Right cardiac atrium (tissue), 5 donors: ENCODE measurements around the gene TTC12. TPM values are rescaled to one million over a fixed set of nuclear protein-coding genes. Genes with fewer than 3 reads are reported as not detected.

ENCODE experiments used
- ATAC-seq, 2 donors: fragments of 200-7000 bp; cut with Tn5 transposase; one replicate each; pipeline versions ENCODE4 v1.8.0 to v1.9.1; 2020; ENCODE audit warnings: moderate library complexity in 2 of 2, mild to moderate bottlenecking in 1 of 2
- DNase-seq, 3 donors: peaks; one replicate each; pipeline ENCODE4 v3.0.0-alpha.2; 2020
- H3K27ac ChIP-seq: one replicate; pipeline ENCODE4 v1.5.1; 2013; ENCODE audit warnings: mild to moderate bottlenecking, low read length, control low read depth, moderate library complexity
- H3K27me3 ChIP-seq: one replicate; pipeline ENCODE4 v1.6.1; 2013; ENCODE audit not compliant: control insufficient read depth, insufficient read depth
- H3K4me1 ChIP-seq: one replicate; pipeline ENCODE4 v1.6.1; 2013; ENCODE audit warnings: low read length; ENCODE audit not compliant: control insufficient read depth, insufficient read depth
- H3K4me3 ChIP-seq: one replicate; pipeline ENCODE4 v1.5.1; 2013; ENCODE audit warnings: low read length, control low read depth
- H3K9me3 ChIP-seq: one replicate; pipeline ENCODE4 v1.6.1; 2013; ENCODE audit warnings: low read length; ENCODE audit not compliant: control insufficient read depth
- WGBS: extraction: QIAGEN DNeasy Blood & Tissue Kit; methylation state at CpG from one replicate; pipeline ENCODE4 v1.1.7; 2013; 5-methylcytosine and 5-hydroxymethylcytosine counted together
- intact Hi-C, 4 donors: fragments of 100-400 bp; cut with DNase I; formaldehyde crosslinking; loops; one replicate each; pipeline versions ENCODE4 v1.11.0 to v1.14.0; 2022 to 2023
- polyA plus RNA-seq: library from polyadenylated mRNA; stranded (reverse); fragments of 200-250 nt; gene quantifications from one replicate; pipeline ENCODE4 v1.2.3, GENCODE V29; 2013
- total RNA-seq, 4 donors: library from RNA; stranded (reverse); fragmentation: NEBNext Ultra II Directional; extraction: Animal tissue kit (Norgen Biotek cat#: 25700); gene quantifications; one replicate each; pipeline ENCODE4 v1.2.1, GENCODE V29; 2021
- donor health status: healthy with polysubstance abuse.
- donor health status: DM: no; HTN: yes; CAD: no.
- donor health status: DM: no; HTN: no; CAD: no.
- donor health status: DM: no; HTN: yes; CAD: no; lungs with severe emphysema.
- donor health status: DM: yes; HTN: yes; CAD: no.

The TTC12 gene
- total and polyA plus RNA-seq, 5 donors, result 5.0 to 10.9 (median 5.4) TPM

DNA sequence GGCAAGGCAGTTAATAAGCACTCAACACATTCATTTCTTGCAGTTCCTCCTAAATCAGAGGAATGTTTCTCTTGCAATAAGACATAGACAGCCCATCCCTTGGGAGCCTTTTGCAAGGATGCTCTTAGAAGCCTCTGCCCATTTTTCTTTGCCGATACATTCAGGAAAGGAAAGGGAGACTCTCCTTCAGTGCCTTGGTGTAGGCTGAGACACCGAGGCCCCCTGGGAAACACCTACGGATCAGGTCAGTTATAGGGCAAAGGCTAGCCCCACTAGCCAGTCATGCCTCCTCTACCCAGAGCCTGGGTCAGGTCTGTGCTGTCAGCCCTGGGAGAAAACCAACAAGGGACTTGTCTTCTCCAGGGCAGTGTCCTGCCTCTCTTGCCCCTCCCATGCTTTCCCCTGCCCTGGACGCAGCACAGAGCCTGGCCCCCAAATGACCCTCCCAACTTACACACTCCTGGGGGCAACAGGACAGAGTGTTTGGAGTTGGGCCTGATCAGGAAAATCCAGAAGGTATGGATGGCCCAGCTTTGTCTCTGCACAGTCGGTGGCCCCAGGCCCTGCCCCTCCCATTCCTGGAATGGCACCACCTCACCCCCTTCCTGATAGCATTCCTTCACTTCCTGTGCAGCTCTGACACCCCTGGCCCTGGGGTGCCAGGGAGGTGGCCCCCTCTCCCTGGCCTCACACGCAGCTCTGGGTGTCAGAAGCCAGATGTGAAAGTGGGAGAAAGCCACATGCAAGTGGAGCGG, 91.5 kb downstream of the TTC12 start:
- Histone ChIP-seq H3K4me1 (no peaks in the 10 kb centered on the region), H3K27ac (no peak overlapping the region), H3K27me3 (no peaks in the 10 kb centered on the region), H3K9me3 (no peaks in the 10 kb centered on the region), H3K4me3 (no peak overlapping the region)
- intact Hi-C loops, result no loop called here
- DNase-seq, result no peak
- 72% methylated on average over 7 of the region's 7 CpGs for WGBS
- no peak for ATAC-seq

- 72% methylated on average over 3 of the region's 3 CpGs for whole genome bisulfite sequencing
- ATAC-seq (no peak), DNase-seq (no peak)
- Histone ChIP-seq H3K9me3 (no peaks in the 10 kb centered on the region), H3K4me3 (no peak overlapping the region), H3K27me3 (no peaks in the 10 kb centered on the region), H3K4me1 (no peaks in the 10 kb centered on the region), H3K27ac (no peak overlapping the region)
- intact Hi-C loops, result no loop called here
Observed at GRCh38 chr11:113407163-113407562, 92.8 kb downstream of the TTC12 start.

DNA sequence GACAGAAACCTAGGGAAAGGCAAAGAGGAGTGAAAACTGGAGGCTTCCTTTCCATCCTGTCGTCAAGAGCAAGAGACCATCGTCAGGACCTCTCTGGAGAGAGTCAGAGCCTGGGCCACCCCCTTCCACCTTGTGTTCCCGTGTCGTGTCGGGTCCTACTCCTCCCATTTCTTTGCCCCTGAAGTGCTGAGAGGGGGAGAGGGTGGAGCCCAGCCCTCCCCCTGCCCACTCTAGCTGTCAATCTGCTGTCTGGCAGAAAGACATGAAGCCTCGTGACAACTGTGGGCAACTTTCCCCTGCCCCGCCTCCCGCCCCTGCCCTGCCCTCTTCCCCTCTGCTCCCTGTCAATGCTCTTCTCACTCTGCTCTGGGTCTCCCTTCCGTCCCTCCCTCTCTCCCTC, 93.8 kb downstream of the TTC12 start:
- Histone ChIP-seq H3K27me3 (no peaks in the 10 kb centered on the region), H3K9me3 (no peaks in the 10 kb centered on the region), H3K4me3 (no peak overlapping the region), H3K27ac (no peak overlapping the region), H3K4me1 (no peaks in the 10 kb centered on the region)
- ATAC-seq (no peak), DNase-seq (no peak)
- WGBS, result 60% methylated on average over 9 of the region's 9 CpGs
- intact Hi-C loops, result no loop called here

GRCh38 chr11:113408887-113409286, 94.5 kb downstream of the TTC12 start:
- Histone ChIP-seq H3K4me1 (no peaks in the 10 kb centered on the region), H3K4me3 (no peak overlapping the region), H3K27ac (no peak overlapping the region), H3K9me3 (no peaks in the 10 kb centered on the region), H3K27me3 (no peaks in the 10 kb centered on the region)
- DNase-seq, result no peak
- no peak for ATAC-seq
- intact Hi-C loops, result no loop called here
- 84% methylated on average over 9 of the region's 9 CpGs for WGBS

DNA sequence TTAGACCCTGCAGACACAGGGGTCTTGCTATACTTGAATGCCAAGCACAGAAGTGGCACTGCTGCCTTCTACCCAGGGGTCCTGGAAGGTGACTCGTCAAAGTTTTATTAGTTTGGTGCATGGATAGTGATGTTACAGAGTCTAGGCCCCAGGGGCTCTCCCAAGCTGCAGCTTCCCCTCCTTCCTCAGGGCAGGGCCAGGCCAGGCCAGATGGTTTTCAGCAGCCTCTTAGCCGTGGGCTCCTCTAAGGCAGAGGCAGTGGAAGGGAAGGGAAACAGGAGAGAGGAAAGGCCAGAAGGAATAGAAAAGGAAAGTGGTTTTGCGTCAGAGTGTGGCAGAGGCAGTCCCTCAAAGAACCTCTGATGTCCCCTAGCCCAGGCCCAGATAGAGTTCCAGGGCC, 95.1 kb downstream of the TTC12 start:
- Histone ChIP-seq H3K4me1 (no peaks in the 10 kb centered on the region), H3K27ac (no peak overlapping the region), H3K4me3 (no peak overlapping the region), H3K27me3 (no peaks in the 10 kb centered on the region), H3K9me3 (no peaks in the 10 kb centered on the region)
- WGBS, result 74% methylated on average over 3 of the region's 3 CpGs
- intact Hi-C loops, result no loop called here
- ATAC-seq, result no peak
- no peak for DNase-seq

GRCh38 chr11:113410414-113411135, 96.2 kb downstream of the TTC12 start:
- ATAC-seq, result no peak
- no peaks in the 10 kb centered on the region for H3K9me3 ChIP-seq
- H3K4me1 ChIP-seq, result no peaks in the 10 kb centered on the region
- no peak overlapping the region for H3K27ac ChIP-seq
- intact Hi-C loops, result no loop called here
- H3K27me3 ChIP-seq, result no peaks in the 10 kb centered on the region
- no peak overlapping the region for H3K4me3 ChIP-seq
- no peak for DNase-seq
- WGBS, result 90% methylated on average over 21 of the region's 21 CpGs

GRCh38 chr11:113411536-113411935, 97.2 kb downstream of the TTC12 start:
- DNase-seq (no peak), ATAC-seq (no peak)
- Histone ChIP-seq H3K27ac (no peak overlapping the region), H3K27me3 (no peaks in the 10 kb centered on the region), H3K9me3 (no peaks in the 10 kb centered on the region), H3K4me1 (no peaks in the 10 kb centered on the region), H3K4me3 (no peak overlapping the region)
- 70% methylated on average over 3 of the region's 3 CpGs for WGBS
- intact Hi-C loops, result no loop called here

DNA sequence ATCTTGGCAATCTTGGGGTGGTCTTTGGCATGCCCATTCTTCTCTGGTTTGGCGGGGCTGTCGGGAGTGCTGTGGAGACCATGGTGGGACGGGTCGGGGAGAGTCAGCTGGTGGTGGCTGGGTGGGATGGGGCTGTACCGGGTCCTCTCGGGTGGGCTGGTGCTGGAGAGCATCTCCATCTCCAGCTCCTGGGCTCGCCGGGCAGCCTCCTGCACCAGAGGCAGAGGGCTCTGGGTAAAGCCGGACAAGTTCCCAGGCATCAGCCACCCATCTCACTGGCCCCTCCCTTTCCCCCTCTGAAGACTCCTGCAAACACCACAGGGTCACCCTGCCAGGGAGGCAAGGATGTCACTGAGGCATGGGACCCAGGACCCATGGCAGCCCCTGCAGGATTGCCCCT, 98.3 kb downstream of the TTC12 start:
- no peak for DNase-seq
- Histone ChIP-seq H3K4me3 (no peak overlapping the region), H3K27ac (no peak overlapping the region), H3K9me3 (no peaks in the 10 kb centered on the region), H3K27me3 (no peaks in the 10 kb centered on the region), H3K4me1 (no peaks in the 10 kb centered on the region)
- intact Hi-C loops, result no loop called here
- WGBS, result 84% methylated on average over 9 of the region's 9 CpGs
- ATAC-seq, result no peak

DNA sequence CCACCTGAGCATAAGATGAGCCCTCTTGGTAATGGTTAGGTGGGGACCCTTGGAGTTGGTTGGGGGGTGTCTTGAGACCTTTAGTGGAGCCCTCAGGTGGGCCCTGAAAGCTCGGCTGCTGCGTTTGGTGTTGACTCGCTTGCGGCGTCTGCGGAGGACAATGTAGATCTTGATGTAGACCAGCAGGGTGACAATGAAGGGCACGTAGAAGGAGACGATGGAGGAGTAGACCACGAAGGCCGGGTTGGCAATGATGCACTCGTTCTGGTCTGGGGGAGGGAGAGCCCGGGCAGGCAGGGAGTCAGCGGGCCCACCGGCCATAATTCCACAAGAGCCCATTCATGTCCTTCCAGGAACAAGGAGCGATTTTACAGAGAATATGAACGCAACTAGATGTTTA, 101.0 kb downstream of the TTC12 start:
- no peak overlapping the region for H3K4me3 ChIP-seq
- H3K27me3 ChIP-seq, result no peaks in the 10 kb centered on the region
- 95% methylated on average over 16 of the region's 16 CpGs for WGBS
- ATAC-seq, result no peak
- no peaks in the 10 kb centered on the region for H3K9me3 ChIP-seq
- H3K27ac ChIP-seq, result no peak overlapping the region
- no peaks in the 10 kb centered on the region for H3K4me1 ChIP-seq
- DNase-seq, result no peak
- intact Hi-C loops, result no loop called here
